ENCODE results near the gene NRP2.

Gene NRP2

GRCh38 chr2:205781244-205781931 lies 99.1 kb downstream of the NRP2 start:
- FAIRE-seq = no peak

GRCh38 chr2:205782941-205783340 lies 100.6 kb downstream of the NRP2 start:
- FAIRE-seq = no peak

DNA sequence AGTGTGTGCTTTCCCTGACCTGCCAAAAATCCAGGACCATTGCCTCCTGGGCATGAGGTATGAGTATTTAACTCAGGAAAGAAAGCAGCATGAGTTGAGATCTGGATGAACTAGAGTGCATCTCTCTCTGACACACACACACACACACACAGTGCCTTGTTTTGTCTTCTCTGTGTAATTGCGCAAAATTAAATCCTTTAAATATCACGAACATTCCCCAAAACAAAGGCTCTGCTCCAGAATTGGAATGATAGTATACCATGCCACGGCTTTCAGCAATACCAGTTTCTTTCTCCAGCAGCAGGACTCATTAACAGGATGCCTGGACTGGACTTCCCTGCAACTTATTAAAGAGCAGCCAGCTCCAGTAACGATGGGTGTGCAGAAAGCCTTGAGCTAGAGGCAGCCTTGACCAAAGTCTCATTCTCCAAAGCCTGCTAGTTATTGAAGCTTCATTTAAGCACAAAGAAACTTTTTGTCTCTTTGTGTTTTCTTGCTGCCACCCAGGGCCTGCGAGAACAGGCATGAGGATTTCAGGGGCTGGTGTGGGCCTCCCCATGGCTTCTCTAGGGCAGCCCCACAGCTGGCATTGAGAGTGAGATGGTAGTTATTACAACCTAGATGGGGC lies 101.7 kb downstream of the NRP2 start:
- no peak for FAIRE-seq

- FAIRE-seq = no peak
Measured at GRCh38 chr2:205785507-205786260, 103.4 kb downstream of the NRP2 start.

DNA sequence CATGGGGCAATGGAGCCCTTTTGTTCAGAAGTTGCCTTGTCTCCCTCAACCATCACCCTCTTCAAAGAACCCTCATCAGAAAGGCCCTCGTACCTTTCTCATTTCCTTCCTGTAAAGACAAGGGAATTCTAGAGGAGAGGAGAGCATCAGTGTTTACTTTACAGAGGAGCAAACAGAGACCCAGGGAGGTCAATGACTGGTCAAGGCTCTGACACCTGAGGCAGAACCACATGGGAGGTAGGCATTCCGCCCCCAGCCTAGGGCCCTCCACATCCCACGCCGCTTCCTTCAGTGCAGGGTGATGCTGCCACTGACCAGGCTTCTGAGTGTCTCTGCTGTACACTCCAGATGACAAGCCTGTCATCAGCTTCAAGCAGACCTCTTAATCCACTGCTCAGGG lies 104.7 kb downstream of the NRP2 start:
- no peak for FAIRE-seq

GRCh38 chr2:205787761-205788160 lies 105.5 kb downstream of the NRP2 start:
- no peak for FAIRE-seq

GRCh38 chr2:205789906-205790305 lies 107.6 kb downstream of the NRP2 start:
- no peak for FAIRE-seq

DNA sequence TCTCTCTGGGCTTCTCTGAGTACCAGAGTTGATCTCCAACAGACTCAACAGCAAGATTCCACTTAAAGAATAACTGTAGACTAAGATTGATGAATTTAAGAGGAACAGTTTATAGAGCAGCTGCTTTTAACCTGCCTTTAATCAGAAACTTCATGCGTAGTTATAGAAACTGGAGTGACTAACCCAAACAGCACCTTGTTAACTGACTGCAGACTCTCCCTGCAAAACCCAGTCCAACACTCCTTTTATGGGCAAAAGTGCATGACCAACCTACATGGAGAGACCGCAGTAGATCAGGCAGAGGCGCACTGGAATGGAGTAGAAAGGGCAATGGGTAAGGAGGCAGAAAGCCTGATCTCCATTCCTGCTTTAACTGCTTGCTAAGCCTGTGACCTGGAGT lies 110.6 kb downstream of the NRP2 start:
- no peak for FAIRE-seq

GRCh38 chr2:205796805-205797313 lies 114.6 kb downstream of the NRP2 start:
- no peak for FAIRE-seq

GRCh38 chr2:205797866-205798265 lies 115.6 kb downstream of the NRP2 start:
- FAIRE-seq = no peak

DNA sequence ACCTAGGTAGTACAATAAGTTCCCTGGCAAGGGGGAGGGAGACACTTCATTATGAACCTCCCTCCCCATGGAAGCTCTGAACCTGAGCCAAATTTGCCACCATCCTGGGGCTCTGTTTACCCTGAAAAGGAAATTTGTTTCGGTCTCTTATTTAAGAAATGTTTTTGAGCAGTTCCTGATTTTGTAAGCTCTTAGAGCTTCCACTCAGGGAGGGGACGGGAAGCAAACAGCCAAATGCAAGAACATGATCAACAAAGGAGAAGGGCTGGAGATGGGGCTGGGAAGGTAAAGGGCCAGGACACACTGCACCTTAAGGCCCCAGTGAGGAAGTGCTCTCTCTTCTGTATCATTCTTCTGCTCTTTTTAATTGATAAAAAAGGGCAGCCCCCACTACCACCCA lies 117.9 kb downstream of the NRP2 start:
- FAIRE-seq = no peak

- FAIRE-seq = no peak
Measured at GRCh38 chr2:205800773-205801172, 118.5 kb downstream of the NRP2 start.

GRCh38 chr2:205802065-205802464 lies 119.8 kb downstream of the NRP2 start:
- FAIRE-seq = no peak

DNA sequence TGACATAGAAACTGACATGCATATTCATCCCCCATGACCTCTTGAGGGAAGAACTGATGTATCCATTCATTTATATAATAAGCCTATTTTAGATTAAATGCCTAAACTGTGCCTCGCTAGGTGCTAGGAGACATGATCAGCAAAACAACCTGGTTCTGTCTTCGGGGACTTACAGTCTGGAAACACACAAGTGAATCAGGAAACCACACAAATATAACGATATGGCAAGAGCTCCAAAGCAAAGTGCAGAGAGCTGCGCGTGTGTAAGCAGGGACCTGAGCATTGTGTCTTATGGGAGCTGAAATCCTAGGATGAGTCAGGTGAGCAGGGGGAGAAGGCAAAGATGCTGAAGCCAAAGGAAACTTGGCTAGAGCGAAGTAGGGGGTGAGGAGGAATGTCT lies 120.6 kb downstream of the NRP2 start:
- FAIRE-seq = no peak

DNA sequence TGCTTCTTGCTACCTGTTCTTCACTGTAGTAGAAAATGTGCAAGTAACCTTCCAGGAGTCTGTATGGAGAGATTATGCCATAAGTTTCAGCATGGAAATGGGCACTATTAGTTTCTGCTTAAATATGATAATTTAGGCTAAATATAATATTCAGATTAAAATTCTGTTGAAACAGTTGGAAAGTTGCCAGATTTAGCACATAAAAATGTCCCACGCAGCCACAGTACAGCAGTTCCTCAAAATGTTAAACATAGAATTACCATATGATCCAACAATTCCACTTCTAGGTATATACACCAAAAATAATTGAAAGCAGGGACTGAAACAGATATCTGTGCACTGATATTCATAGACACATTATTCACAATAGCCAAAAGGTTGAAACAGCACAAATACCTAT lies 121.2 kb downstream of the NRP2 start:
- FAIRE-seq = no peak

GRCh38 chr2:205805136-205805535 lies 122.8 kb downstream of the NRP2 start:
- no peak for FAIRE-seq

DNA sequence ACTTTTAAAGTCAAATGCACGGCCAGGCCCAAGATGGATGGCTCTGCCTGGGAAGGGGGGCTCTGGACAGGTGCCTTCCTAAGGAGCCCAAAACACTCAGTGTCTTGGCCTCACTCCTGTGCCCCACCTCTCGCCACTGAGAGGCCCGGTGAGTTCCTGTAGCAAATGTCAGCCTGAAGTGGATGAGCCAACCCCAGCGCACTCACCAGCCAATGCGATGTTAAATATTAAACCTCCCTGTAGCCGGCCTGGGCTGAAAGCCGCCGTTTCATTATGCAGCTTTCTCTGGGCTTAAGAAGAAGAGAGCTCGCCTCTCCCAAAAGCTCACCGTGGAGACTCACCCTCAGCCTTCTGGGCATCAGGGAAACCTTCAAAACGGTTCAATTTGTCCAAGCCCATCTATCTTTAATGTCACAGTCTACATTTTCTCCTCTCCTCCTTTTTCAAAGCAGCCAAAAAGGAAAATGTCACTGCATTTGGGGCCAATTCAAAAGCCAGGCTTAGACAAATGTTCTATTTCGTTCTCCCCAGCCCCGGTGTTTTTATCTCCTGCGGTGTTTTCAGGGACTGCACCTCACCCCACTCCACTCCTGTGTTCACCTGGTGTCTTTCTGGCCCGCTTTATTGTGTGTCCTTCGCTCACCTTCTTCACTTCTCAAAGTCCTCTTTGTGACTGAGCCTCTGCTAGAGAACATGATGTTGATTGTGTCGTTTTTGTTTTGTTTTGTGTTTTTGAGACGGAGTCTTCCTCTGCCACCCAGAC lies 124.0 kb downstream of the NRP2 start:
- no peak for FAIRE-seq

- no peak for FAIRE-seq
Measured at GRCh38 chr2:205807229-205807628, 124.9 kb downstream of the NRP2 start.

DNA sequence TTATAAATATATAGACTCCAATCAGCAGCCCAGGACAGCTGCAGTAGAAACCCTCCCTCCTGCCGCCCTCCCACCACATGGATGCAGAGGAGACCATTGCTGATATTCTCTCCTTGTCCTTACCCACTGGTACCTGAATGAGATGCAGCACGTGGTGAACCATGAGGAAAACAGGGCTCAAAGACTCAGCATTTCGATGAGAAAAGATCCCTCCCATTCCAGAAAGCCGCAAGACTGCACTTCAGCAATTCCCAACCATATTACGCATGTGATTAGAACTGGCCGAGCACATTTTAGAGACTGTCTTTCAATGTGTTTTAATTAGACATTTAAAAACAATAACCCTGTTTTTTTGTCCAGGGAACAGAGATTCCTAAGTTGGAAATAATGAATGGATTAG lies 125.5 kb downstream of the NRP2 start:
- FAIRE-seq = no peak

DNA sequence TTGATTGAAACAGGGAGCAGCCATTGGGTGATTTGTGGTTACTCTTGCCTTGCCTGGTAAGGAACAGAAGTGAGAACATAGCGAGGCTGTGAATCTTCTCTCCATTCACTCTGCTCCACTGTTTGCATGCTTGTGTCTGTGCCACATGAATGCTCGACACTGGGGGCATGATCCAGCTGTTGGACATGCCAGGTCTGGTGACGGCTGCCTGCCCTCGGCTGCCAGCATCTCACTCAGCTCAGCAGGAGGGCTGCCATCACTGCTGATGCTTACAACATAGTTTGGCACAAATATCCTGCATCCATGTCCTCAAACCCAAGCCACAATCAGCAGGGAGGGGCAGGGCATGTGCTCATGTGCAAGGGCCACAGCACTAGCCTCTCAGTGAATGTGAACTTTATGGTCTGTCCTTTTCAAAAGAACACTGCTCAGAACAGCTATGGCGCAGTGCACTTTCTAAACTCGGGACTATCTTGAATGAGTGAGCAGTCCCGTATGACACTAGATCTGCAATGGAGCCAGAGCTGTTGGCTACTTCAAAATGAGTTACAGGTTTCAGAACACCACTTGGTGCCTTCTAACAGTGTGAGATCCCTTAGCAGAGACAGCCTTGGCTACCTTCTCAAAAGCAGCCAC lies 126.3 kb downstream of the NRP2 start:
- FAIRE-seq = no peak

DNA sequence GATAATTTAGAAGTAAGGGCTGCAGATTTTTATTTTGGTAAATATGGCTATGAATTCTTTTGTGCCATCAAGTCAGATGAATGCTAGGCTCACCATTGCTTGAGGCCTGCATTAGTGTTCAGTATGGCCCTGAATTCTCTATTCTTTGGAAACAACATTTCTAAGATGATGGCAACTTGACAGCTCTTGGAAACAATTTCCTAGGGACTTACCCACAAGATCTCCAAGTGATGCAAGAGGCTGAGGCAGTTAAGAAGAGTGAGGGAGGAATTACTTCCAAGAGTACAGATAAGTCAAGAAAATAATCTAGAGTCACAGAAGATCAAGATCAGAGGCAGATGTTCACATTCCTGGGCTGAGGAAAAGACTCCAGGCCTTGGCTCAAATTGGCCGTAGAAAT lies 129.1 kb downstream of the NRP2 start:
- no peak for FAIRE-seq

GRCh38 chr2:205814039-205814364 lies 131.7 kb downstream of the NRP2 start:
- FAIRE-seq = no peak

DNA sequence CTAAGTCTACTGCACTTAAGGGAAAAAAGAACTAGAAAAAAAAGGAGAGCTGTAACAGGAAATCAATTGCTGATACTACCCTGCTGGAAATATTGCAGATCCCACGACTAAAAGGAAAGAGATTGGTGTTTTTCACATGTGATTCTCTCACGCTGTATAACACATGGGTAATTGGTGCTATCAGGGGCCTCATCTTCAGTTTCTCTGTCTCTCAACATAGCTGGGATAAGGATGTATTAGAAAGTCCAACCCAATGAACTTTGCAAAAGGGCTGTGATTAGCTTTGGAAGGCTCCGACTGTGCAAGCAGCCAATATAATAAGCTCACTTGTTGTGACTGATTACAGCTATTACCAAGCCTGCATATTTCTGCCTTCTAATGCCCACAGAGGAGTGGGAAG lies 133.4 kb downstream of the NRP2 start:
- no peak for FAIRE-seq

All from islet of Langerhans (tissue), 1 donor.